PFSK-1 (cell line): ENCODE data around the gene TBC1D22A.

ENCODE experiments used
- FOXP2 ChIP-seq: optimal IDR thresholded peaks from 2 replicates; pipeline ENCODE3; 2011; ENCODE audit warnings: borderline replicate concordance, control low read depth, inconsistent platforms; ENCODE audit not compliant: insufficient read depth; ENCODE audit errors: extremely low read length, extremely low read depth
- POLR2AphosphoS5 ChIP-seq: IDR thresholded peaks from 2 replicates; pipeline ENCODE4 v1.6.1; 2012; ENCODE audit warnings: low read depth, mild to moderate bottlenecking, control low read depth, low read length, moderate library complexity
- SIN3A ChIP-seq: IDR thresholded peaks from 2 replicates; pipeline ENCODE4 v1.6.1; 2012; ENCODE audit warnings: mild to moderate bottlenecking, low read length, moderate library complexity, borderline replicate concordance; ENCODE audit not compliant: insufficient read depth
- TAF1 ChIP-seq: IDR thresholded peaks from 2 replicates; pipeline ENCODE4 v1.6.1; 2012; ENCODE audit warnings: low read length, control low read depth, borderline replicate concordance; ENCODE audit not compliant: insufficient read depth
- TF ChIP-seq, protein P1 (sequence below), 2 experiments: IDR thresholded peaks; 2 replicates each; pipeline versions ENCODE4 v1.6.1 to v1.8.0; 2011 to 2012; ENCODE audit warnings: low read depth in 2 of 2, low read length in 2 of 2, control low read depth in 1 of 2, inconsistent platforms in 1 of 2, mild to moderate bottlenecking in 1 of 2, moderate library complexity in 1 of 2; ENCODE audit not compliant: insufficient read depth in 1 of 2

Gene TBC1D22A

DNA sequence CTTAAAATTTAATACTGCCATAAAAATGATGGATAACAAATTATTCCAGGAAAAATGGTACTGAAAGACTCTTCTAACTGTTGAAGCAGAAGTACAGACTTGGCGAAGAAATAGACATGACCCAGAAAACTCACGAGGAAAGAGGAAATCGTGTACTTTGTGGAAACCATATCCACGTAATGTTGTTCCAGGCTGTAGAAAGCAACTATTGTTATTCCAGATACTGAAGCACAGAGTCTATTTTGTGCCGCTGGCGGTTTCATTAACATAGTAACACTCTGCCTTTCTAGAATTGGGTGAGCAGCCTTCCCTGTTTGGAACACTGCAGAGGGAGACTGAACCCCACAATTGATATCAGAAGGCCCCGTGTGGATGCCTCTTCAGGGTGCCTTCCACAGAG is 310.6 kb downstream of the TBC1D22A start:
- TF ChIP-seq FOXP2 (no peak), TAF1 (no peak), SIN3A (no peak), POLR2AphosphoS5 (no peak)
- TF ChIP-seq, protein P1, sequence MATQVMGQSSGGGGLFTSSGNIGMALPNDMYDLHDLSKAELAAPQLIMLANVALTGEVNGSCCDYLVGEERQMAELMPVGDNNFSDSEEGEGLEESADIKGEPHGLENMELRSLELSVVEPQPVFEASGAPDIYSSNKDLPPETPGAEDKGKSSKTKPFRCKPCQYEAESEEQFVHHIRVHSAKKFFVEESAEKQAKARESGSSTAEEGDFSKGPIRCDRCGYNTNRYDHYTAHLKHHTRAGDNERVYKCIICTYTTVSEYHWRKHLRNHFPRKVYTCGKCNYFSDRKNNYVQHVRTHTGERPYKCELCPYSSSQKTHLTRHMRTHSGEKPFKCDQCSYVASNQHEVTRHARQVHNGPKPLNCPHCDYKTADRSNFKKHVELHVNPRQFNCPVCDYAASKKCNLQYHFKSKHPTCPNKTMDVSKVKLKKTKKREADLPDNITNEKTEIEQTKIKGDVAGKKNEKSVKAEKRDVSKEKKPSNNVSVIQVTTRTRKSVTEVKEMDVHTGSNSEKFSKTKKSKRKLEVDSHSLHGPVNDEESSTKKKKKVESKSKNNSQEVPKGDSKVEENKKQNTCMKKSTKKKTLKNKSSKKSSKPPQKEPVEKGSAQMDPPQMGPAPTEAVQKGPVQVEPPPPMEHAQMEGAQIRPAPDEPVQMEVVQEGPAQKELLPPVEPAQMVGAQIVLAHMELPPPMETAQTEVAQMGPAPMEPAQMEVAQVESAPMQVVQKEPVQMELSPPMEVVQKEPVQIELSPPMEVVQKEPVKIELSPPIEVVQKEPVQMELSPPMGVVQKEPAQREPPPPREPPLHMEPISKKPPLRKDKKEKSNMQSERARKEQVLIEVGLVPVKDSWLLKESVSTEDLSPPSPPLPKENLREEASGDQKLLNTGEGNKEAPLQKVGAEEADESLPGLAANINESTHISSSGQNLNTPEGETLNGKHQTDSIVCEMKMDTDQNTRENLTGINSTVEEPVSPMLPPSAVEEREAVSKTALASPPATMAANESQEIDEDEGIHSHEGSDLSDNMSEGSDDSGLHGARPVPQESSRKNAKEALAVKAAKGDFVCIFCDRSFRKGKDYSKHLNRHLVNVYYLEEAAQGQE (IDR thresholded peaks at IDR 0.05; ENCODE audit: insufficient read depth in 1 of 2, low read depth in 2 of 2, low read length in 2 of 2): no peak

DNA sequence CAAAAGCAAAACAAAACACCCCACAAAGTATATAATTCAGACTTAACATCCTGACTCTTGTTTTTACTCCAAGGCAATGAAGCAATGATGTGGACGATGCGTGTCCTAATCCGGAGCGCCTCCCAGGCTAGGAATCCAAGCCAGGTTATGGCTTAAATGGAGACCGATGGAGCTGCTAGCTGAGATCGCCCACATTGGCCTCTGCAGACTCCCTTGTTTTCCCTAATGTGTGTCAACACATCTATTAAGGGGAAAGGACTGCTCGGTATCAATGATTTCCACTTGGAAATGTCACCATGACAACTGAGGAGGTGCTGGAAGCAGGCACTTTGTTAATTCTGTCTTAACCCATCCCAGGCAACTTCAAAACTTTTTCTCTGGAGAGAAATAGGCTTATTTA is 311.7 kb downstream of the TBC1D22A start:
- TF ChIP-seq, protein P1 (IDR thresholded peaks at IDR 0.05; ENCODE audit: insufficient read depth in 1 of 2, low read depth in 2 of 2, low read length in 2 of 2): no peak
- TF ChIP-seq POLR2AphosphoS5 (no peak), TAF1 (no peak), FOXP2 (no peak), SIN3A (no peak)

DNA sequence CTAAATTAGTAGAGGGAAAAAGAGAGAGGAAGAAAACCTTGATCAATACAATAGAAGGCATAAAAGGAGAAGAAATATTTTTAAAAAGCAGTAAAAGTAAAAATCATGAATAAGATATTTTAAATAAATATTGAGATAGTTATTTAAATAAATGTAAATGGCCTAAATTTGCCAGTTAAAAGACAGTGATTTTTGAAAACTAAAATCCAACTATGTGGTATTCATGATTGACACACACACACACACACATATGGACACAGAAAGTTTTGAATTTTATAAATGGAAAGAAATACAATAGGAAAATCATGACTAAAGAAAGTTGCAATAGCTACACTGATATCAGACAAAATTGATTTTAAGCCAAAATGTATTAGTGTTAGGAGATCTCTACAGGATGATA is 313.1 kb downstream of the TBC1D22A start:
- TF ChIP-seq TAF1 (no peak), FOXP2 (no peak), SIN3A (no peak), POLR2AphosphoS5 (no peak)
- TF ChIP-seq, protein P1 (IDR thresholded peaks at IDR 0.05; ENCODE audit: insufficient read depth in 1 of 2, low read depth in 2 of 2, low read length in 2 of 2): no peak

DNA sequence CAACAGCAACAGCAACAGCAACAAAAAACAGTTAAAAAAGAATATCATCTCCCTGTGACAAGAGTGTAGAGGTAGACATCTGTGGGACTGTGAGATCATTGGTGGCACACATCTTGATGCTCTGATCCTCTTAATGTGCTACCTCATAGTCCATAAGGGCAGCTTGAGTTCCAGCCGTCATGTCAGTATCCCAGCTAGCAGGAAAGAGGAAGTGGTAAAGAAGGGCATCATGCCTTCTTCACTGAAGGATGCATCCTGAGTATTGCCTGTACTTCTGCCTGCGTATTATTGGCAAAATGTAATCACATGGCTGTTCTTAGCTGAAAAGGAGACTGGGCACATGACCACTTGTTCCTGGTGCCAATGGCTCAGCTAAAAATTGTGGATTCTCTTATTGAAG is 314.3 kb downstream of the TBC1D22A start:
- no peak for TF ChIP-seq TAF1
- TF ChIP-seq SIN3A: no peak
- TF ChIP-seq, protein P1 (IDR thresholded peaks at IDR 0.05; ENCODE audit: insufficient read depth in 1 of 2, low read depth in 2 of 2, low read length in 2 of 2): no peak
- TF ChIP-seq POLR2AphosphoS5: no peak
- TF ChIP-seq FOXP2: no peak

DNA sequence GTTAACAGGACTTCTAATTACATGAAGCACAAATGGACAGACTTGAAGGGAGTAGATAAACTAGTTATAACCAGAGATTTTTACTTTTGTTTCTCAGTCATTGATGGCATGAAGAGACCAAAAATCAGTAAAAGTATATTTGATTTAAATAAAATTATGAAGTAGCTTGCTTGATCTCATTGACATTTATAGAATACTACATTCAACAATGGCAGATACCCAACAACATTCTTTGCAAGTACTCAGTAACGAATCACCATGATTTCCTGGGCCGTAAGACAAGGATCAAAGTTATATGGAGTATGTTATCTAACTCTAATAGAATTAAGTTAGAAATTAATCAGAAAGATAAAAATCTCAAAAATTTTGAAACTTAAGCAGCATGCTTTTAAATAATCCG is 317.6 kb downstream of the TBC1D22A start:
- TF ChIP-seq TAF1 (no peak), POLR2AphosphoS5 (no peak), FOXP2 (no peak), SIN3A (no peak)
- TF ChIP-seq, protein P1 (IDR thresholded peaks at IDR 0.05; ENCODE audit: insufficient read depth in 1 of 2, low read depth in 2 of 2, low read length in 2 of 2): no peak
